OCI-LY3 (cell line): ENCODE results near the gene GALNS.

ENCODE experiments used
- EZH2phosphoT487 ChIP-seq: fragments of 200-600 bp; shearing (Covaris generic); IDR thresholded peaks from 2 replicates; pipeline ENCODE4 v1.6.1; 2018; ENCODE audit warnings: antibody characterized with exemption, mixed run types, low read depth
- TF ChIP-seq, protein P1 (sequence below): fragments of 200-600, 300-600 bp; sonication (generic); IDR thresholded peaks from 2 replicates; pipeline ENCODE4 v1.5.1; 2014; ENCODE audit warnings: antibody characterized with exemption, low read length, low read depth

- TF ChIP-seq, protein P1, sequence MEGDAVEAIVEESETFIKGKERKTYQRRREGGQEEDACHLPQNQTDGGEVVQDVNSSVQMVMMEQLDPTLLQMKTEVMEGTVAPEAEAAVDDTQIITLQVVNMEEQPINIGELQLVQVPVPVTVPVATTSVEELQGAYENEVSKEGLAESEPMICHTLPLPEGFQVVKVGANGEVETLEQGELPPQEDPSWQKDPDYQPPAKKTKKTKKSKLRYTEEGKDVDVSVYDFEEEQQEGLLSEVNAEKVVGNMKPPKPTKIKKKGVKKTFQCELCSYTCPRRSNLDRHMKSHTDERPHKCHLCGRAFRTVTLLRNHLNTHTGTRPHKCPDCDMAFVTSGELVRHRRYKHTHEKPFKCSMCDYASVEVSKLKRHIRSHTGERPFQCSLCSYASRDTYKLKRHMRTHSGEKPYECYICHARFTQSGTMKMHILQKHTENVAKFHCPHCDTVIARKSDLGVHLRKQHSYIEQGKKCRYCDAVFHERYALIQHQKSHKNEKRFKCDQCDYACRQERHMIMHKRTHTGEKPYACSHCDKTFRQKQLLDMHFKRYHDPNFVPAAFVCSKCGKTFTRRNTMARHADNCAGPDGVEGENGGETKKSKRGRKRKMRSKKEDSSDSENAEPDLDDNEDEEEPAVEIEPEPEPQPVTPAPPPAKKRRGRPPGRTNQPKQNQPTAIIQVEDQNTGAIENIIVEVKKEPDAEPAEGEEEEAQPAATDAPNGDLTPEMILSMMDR = no peak
- TF ChIP-seq EZH2phosphoT487 = no peak
Measured at GRCh38 chr16:88844419-88845036, 12.2 kb downstream of the GALNS start.
